GM21528 (cell line): Measurements from ENCODE around the gene RRP9.
A peak's percentile ranks its signal among the peaks of the same experiment; 100 is the strongest.

Source experiments
- ATAC-seq: cut with Tn5 transposase; IDR thresholded peaks from one replicate; pipeline ENCODE4 v1.9.1; 2021; ENCODE audit warnings: mild to moderate bottlenecking, moderate library complexity; ENCODE audit not compliant: unreplicated experiment, low FRiP score

RRP9 gene

DNA sequence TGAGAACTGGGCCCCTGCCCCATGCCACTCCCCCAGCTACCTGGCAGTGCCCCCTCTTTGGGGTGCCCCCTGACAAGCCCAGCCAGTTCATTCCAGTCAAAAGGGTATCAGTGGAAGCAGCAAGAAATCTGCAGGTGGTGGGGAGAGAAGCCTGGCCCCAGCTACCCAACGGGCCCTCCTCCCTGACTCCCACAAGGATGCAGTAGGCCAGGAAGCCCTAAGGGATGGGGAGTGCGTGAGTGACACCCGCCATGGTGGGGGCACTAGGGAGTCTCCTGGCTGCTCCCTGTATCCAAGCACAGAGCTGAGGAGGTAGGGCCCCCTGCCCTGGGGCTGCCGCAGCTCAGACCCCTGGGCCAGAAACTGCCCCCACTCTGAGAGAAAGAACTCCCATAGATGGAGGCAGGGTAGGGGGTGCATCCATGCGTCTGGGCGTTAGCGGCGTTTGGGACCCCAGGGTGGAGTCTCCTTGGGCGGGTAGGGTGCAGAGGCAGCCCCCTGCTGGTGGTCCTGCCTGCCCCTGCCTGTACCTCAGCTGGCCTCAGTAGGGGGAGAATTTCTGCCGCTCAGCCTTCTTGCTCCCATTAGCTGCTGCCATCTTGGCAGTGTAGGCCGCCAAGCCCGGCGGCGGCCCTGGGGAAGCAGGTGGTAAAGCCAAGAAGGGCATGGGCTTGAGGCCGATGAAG is 16.0 kb upstream of the RRP9 start:
- ATAC-seq = no peak

DNA sequence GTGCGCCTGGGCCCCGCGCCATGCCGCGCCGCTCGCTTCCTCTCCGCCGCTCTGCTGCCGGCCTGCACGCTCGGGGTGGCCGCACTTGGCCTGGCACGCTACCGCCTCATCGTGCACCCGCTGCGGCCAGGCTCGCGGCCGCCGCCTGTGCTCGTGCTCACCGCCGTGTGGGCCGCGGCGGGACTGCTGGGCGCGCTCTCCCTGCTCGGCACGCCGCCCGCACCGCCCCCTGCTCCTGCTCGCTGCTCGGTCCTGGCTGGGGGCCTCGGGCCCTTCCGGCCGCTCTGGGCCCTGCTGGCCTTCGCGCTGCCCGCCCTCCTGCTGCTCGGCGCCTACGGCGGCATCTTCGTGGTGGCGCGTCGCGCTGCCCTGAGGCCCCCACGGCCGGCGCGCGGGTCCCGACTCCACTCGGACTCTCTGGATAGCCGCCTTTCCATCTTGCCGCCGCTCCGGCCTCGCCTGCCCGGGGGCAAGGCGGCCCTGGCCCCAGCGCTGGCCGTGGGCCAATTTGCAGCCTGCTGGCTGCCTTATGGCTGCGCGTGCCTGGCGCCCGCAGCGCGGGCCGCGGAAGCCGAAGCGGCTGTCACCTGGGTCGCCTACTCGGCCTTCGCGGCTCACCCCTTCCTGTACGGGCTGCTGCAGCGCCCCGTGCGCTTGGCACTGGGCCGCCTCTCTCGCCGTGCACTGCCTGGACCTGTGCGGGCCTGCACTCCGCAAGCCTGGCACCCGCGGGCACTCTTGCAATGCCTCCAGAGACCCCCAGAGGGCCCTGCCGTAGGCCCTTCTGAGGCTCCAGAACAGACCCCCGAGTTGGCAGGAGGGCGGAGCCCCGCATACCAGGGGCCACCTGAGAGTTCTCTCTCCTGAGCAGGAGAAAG is 14.4 kb upstream of the RRP9 start:
- ATAC-seq = no peak

DNA sequence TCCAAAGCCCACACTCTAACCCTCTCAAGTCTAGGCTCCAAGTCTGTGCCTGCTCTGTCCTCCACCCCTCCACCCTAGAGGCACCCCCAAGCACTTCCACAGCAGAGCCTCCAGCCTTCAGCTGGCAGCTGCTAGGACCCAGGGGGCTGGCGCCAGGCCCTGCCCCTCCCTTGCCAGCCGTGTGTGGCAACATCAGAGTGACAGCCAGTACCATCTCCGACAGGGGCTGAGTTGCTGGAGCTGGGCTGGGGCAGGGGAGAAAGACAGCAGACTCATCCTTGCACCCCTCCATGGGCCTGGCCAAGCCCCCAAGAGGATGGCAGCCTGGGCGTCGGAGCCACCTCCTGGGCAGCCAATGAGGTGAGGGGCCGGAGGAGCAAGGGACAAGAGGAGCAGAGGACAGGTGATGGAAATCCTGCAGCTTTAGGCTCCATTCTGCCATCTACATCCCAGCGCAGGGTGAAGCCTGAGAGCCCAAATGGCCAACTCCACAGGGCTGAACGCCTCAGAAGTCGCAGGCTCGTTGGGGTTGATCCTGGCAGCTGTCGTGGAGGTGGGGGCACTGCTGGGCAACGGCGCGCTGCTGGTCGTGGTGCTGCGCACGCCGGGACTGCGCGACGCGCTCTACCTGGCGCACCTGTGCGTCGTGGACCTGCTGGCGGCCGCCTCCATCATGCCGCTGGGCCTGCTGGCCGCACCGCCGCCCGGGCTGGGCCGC is 13.6 kb upstream of the RRP9 start, which contains the start of gene GPR62:
TSS of gene GPR62 (plus strand) at position 207 of the 718 bp plus-strand sequence. CDS start at position 479, 272 bp downstream.
- no peak for ATAC-seq

DNA sequence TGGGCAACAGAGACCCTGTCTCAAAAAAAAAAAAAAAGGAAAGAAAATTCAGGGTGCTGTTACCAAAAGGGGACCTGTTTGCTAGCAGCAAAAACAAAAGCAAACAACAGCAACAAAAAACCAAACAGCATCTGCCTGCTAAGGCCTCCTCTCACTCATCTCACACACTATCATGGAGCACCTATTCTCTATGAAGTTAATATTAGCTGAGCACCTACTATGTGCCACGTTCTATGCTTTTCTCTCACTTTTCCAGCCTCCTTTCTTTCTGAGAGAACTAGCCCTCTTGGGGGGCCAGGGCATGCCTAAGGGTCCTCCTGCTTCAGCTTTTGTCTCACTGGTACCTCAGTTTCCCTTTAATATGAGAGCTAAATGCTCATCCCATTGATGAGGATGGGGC is 13.0 kb upstream of the RRP9 start:
- ATAC-seq = no peak

DNA sequence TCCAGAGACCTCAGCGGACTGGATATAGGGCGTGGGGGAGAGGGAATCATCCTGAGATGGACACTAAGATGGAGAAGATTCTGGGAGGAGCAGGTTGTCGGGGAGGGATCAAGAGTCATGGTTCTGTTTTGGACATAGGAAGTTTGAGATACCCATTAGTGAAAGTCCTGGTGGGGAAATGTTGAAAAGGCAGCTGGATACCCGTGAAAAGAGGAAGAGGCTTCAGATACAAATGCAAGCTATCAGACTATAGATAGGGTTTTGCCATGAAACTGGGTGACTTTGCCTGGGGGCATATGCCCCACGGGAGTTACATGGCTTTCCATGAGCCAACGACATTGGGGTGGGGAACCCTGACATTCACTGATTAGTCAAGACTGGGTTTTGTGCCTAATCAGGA is 12.4 kb upstream of the RRP9 start:
- ATAC-seq = no peak

DNA sequence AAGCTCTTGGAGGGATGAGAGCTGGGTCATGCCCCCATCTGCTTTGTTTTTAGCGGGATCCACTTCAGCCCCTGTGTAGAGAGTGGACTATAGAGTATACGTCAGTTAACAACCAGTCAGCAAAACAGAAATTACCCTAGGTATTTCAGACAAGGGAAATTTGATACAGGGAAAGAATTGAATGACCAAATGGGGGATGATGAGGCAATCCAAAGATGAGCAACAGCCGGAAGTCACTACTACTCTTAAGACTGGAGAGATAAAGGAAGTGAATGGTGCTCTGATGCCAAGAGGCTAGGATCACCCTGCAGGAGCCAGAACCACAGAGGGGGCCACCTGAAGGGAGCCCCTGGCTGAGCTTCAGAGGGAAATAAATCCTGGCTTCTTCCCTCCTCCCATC is 11.7 kb upstream of the RRP9 start:
- ATAC-seq = no peak

DNA sequence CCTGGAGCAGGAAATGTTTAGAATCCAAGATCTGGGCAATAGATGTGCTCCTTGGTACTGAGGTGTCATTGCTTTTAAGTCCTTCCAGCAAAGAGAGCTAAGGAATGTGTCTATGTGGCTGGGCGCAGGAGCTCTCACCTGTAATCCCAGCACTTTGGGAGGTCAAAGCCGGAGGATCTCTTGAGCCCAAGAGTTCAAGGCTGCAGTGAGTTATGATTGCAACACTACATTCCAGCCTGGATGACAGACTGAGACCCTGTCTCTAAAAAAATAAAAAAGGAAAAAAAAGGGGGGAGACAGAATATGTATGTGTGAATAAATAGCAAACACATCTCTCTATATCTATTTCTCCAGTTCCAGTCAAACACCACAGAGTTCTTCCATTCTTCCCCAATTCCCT is 9.2 kb upstream of the RRP9 start:
- no peak for ATAC-seq

DNA sequence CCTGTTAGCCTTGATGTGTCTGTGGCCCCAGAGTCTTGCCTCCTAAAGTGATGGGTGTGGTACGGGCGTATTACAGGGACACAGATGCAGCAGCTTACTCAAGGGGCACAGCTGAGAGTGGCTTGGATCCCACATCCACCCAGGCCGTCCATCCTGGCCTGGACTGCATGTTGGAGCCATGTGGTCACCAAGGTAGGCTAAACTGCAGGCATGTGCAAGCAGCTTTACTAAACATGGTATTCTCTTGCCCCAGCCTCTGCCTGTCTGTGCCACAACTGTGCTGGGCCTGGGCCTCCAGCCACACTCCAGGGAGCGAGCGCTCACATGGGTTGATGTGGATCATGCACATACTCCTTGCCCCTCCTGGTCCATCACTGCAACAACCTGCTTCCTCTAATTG is 7.4 kb upstream of the RRP9 start:
- no peak for ATAC-seq

DNA sequence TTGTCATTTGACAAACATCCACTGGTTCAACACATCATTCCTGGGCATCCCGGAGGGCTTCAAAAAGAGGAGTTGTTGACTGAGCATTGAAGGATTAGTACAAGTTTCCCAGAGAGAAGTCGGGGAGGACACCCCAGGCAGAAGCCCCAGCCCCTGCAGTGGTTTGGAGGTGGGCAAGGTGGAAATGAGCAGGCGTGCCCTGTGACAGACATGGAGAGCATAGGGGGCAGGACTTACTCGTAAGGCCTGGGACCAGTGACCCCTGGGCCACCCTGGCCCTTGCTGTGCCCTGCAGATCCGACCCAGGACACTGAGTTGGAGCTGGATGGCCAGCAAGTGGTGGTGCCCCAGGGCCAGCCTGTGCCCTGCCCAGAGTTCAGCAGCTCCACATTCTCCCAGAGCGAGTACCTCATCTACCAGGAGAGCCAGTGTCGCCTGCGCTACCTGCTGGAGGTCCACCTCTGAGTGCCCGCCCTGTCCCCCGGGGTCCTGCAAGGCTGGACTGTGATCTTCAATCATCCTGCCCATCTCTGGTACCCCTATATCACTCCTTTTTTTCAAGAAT is 6.4 kb upstream of the RRP9 start:
- ATAC-seq = no peak

DNA sequence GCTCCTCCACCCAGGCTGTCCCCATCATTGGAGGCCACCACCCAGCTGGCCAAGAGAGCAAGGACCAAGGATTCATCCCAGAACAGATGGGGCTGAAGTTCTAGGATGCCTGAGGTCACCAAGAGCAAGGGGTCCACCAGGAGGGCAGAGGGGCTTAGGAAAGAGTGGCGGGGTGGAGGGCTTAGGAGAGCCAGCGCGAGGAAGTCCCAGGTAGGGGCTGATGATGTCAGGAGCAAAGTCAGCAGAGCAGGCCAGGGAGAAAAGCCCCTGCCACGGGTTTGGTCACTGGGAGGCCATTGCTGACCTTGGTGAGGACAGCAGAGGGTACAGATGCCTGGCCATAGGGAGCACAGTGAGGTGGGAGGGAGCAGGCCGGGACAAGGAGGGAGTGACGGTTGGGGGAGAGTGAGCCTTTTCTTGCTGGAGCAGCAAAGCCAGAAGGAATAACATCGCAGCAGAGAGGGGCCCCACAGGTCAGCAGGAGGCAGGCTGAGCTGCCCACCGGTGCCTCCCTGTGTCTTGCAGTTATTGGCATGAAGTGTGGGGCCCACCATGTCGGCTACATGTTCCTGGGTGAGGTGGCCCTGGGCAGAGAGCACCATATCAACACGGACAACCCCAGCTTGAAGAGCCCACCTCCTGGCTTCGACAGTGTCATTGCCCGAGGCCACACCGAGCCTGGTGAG is 5.7 kb upstream of the RRP9 start:
- ATAC-seq = no peak

DNA sequence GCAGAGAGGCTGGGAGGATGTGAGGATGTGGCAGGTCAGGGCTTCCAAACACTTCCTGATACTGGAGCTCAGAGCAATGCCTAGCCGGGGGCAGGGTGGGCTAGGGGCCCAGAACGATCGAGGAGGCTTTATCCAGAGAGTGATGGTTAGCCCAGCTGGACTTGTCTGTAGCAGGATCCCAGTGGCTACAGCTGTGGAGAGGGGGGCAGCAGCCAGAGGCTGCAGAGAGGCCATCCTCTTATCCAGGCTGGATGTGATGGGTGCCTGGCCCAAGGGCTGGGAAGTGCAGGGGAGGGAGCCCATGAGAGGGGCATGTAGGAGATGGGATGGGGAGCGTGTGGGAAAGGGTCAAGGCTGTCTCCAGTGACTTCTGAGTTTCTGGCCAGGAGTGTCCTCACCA is 5.1 kb upstream of the RRP9 start:
- no peak for ATAC-seq

DNA sequence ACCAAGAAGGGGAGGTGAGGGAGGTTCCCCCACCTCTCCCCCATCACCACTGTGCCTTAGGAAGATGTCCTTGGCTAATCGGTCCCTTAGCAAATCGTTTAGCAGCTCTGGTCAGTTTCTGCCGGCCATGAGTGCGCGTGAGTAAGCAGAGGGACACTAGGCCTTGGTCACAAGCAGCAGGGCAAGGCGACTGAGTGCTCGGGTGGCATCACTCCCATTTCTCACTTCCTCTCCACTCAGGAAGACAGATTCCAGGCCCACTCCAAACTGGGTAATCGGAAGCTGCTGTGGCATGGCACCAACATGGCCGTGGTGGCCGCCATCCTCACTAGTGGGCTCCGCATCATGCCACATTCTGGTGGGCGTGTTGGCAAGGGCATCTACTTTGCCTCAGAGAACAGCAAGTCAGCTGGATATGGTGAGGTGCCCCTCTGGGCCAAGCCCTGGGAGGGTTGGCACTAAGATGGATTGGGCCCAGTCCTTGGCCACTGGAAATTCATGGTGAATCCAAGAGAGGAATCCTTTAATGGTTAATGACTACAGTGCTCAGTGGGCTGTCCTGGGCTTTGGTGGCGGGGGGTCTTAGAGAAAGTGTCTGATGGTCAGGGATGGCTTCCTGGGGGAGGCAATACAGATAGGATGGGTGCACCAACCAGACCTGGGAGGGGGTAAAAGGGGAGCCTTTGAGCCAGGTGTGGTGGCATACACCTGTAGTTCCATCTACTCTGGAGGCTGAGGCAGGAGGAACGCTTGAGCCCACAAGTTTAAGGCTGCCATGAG is 4.4 kb upstream of the RRP9 start:
- ATAC-seq = no peak

DNA sequence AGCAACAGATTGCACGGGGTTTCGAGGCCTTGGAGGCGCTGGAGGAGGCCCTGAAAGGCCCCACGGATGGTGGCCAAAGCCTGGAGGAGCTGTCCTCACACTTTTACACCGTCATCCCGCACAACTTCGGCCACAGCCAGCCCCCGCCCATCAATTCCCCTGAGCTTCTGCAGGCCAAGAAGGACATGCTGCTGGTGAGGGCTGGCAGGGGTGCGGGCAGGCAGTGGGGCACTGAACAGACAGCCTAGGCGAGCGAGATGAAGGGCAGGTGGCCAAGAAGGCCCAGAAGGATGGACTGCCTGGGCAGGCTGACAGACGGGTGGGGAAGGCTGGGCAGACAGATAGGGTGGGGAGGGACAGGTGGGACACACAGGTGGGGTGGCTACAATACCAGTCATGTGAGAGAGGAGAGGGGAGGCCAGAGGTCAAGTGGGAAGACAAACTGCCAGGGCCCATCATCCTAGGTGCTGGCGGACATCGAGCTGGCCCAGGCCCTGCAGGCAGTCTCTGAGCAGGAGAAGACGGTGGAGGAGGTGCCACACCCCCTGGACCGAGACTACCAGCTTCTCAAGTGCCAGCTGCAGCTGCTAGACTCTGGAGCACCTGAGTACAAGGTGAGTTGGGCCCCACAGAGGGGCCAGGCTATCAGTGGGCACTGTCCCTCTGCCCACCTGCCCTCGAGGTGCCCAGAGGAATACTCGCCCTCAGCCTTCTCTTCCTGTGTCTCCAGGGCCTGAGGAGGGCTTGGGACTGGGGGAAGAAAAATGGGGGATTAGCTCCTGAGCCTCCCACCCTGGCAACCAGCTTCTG is 3.5 kb upstream of the RRP9 start:
- ATAC-seq = no peak

DNA sequence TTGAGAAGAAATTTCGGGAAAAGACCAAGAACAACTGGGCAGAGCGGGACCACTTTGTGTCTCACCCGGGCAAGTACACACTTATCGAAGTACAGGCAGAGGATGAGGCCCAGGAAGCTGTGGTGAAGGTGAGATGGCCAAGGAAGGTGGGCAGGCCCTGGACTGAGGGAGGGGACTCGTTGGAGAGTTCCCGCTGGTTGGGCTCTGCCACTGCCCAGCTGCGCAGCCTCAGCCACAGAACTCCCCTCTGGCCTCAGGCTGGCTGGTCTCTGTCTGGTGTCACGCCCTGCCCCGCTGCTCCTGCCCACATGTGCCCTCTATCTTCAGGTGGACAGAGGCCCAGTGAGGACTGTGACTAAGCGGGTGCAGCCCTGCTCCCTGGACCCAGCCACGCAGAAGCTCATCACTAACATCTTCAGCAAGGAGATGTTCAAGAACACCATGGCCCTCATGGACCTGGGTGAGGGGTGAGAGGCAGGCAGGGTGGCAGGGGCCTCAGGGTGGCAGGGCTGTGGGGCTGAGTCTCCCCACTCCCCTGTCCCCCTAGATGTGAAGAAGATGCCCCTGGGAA is 2.8 kb upstream of the RRP9 start:
- ATAC-seq = no peak

DNA sequence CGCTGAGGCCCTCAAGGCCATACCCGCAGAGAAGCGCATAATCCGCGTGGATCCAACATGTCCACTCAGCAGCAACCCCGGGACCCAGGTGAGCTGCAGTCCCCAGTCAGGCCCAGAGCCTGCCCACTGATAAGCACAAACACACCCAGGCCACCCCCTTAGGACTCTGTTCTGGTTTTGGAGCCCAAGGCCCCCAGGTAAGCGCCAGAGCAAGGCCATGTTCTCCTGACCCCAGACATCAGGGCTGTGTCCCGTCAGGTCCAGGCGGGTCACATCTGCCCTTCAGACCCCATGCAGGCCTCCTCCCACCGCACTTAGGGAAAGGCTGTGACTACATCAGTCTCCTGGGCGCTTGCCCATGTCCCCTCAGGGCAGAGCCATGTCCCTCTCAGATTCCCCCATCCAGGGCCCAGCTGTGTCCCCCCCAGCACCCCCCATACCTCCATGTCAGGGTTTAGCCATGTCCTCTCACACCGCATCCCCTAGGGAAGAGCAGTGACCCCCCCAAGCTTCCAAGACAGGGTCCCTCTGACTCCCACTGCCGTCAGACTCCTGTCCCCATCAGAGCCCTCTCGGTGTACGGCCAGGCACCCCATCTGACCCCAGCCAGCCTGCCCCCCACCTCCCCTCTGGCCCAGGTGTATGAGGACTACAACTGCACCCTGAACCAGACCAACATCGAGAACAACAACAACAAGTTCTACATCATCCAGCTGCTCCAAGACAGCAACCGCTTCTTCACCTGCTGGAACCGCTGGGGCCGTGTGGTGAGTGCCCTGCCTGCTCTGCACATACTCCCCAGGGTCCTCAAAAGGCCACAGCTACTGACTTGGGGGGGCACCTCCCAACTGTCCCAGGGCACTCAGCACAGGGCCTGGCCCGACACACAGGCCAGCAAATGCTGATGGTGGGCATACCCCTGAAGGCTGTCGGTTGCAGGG is 2.0 kb upstream of the RRP9 start:
- no peak for ATAC-seq

DNA sequence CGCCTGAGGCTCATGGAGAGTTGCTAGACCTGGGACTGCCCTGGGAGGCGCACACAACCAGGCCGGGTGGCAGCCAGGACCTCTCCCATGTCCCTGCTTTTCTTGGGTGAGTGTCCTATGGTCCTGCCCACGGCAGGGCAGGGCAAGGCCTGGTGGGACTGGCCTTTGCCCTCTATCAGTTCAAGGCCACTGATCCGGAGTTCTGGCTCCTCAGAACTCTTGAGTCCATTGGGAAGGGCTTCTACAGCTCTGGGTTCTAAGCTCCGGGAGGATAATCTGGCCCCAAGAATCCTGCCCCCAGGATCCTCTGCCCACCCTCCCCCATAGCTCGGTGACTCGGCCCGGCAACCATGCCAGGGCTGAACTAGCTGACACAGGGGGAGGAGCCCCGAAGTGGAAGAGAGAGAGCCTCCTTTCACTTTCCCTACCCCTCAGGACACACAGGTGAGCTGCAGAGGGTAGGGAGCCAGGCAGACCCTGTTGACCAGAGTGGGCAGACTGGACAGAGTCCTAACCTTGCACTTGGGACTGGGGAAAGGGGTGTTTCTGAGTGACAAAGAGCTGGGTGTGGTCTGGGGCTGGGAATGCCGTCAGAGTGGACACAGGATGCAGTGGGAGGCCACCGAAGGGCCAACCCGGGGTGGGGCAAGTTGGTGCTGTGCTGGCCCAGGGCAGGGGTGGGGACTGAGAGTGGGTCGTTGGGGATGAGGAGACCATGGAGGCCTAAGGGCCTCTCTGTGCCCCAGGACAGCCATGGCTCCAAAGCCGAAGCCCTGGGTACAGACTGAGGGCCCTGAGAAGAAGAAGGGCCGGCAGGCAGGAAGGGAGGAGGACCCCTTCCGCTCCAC is 1.1 kb upstream of the RRP9 start:
- peak; percentile 25 for ATAC-seq

DNA sequence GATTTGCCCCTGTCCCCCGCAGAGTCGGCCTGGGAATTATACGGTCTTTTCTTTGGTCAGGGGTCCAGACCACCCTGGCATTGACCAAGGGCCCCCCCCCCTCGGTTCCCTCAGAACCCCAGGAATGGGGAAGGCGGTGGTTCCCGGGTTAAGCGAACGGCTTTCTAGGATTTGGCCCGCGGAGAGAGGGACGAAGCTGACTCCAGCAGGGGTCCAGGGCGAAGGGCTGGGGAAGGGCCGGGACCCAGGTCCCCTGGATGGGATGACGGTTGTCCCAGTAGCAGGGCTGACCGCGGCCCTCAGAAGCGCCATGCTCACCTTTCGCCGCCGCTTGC is 274 bp downstream of the RRP9 start:
- ATAC-seq = no peak
